ENCODE measurements around the gene WNT1.
A peak's percentile ranks its signal among the peaks of the same experiment; 100 is the strongest.

WNT1 gene

GRCh38 chr12:48978291-48978740, at the start of gene WNT1:
WNT1 (plus strand) TSS chr12:48978322; CDS start chr12:48978651, 329 bp downstream.
- no peak for DNase-seq

GRCh38 chr12:48929551-48929950, 48.6 kb upstream of the WNT1 start:
- no peak for DNase-seq

GRCh38 chr12:48930475-48930874, 47.6 kb upstream of the WNT1 start:
- DNase-seq = no peak

DNA sequence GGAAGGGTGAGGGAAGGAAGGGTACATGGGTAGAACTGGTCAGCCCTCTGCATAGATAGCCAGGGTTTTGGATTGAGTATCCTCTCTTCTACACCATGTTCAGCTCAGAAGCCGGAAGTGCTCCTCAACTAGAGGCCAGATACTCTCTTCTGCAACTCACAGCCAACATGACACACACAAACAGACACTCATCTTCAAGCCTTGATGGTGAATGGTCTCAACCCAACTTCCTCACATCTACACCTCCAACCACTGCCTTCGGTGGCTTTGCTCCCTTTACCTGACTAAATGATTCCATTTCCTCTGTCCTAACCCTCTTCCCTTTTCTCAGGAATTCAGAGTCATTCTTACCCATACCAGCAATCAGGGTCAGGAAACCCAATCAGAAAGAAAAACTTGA, 45.2 kb upstream of the WNT1 start:
- no peak for DNase-seq

- DNase-seq = no peak
These were observed 44.3 kb upstream of the WNT1 start for GRCh38 chr12:48933664-48934311.

DNA sequence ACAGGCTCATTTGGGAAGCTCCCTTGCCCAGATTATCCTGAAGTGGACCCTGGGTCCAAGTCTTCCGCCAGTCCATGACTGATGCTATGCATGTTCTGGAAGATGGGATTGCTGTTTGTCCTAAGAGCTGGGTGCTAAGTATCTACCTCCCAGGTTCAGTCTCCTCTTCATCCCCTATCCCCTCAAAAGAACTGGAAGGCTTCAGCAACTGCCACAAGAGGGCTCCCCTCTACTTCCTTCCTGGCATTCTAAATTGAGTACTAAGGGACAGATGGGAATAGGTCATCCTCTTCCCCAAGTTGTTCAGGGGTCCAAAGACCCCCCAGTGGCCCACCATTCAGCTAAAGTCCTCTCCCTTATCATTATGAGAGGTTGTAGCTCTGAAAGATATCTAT, 43.8 kb upstream of the WNT1 start:
- DNase-seq = no peak

DNA sequence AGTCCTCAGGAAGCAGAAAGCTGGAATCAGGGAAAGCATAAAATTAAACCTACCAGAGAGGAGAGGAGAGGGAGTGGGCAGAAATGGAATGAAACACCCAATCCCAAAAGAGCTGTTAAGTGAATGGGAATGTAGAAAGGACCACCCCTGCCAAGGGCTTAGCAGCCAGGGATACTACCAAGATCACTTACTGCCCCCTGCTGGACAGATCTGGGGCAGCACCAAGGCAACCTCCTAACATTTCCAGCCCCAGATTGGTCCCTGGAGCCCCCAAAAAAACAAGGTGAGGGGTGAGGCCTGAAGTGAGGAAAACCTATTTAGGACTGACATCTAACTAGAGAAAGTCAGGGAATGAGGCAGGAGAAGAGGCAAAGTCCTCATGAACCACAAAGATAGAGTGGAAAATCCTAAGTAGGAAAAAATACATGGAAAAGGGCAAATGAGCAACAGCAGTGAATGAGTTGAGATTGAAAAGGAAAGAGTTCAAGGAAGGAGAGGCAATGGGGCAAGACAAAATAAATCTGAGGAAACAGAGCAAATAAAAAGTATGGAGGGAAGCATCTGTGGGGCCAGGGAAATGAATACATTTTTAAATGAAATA, 41.6 kb upstream of the WNT1 start:
- DNase-seq = peak; percentile 78

DNA sequence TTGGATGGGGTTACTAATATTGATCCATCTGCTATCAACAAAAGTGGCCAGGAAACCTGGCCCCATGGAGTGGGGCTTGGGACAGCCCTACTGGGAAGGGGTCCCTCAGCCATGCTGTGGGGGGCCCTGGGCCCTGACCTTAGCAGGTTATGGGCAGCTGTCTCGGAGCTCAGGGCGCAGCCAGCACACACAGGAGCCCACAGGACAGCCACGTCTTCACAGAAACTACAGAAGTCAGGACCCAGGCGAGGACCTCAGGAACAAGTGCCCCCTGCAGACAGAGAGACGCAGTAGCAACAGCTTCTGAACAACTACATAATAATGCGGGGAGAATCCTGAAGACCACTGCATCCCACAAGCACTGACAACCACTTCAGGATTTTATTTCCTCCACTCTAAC, 41.0 kb upstream of the WNT1 start:
- no peak for DNase-seq

DNA sequence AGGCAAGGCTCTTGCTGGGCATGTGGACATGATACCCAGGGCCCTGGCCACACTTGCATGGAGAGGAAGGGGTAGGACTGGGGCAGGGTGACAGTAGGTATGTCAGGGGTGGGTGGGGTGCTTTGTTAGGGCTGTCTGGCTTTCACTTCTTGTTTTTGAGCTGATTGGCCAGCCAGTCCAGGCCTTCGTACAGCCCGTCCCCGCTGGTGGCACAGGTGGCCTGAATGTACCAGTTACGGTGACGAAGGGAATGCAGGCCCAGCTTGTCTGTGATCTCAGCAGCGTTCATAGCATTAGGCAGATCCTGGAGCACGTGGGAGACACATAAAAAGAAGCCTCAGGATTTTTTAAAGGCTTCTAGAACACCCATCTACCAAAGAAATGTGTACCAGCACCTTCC, 39.3 kb upstream of the WNT1 start:
- DNase-seq = no peak

DNA sequence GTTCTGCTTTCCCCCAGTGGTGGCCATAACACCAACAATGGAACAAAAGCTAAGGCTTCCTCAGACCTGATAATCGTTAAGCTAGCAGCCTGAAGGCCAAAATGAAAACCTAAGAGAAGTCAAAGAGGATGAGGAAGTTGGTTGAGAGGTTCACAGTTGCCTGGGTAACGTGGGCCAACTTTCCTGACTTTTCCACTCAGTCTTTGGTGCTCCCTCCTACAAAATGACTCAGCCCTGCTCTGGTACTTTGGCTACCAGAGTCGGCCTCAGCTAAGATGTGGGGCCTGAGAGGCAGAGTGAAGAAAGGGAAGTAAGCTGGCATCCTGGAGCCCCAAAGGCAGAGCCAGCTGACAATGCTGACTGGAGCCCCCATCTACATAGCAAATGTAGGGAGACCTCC, 37.9 kb upstream of the WNT1 start:
- no peak for DNase-seq

- DNase-seq = no peak
These were observed 34.9 kb upstream of the WNT1 start for GRCh38 chr12:48943221-48943620.

DNA sequence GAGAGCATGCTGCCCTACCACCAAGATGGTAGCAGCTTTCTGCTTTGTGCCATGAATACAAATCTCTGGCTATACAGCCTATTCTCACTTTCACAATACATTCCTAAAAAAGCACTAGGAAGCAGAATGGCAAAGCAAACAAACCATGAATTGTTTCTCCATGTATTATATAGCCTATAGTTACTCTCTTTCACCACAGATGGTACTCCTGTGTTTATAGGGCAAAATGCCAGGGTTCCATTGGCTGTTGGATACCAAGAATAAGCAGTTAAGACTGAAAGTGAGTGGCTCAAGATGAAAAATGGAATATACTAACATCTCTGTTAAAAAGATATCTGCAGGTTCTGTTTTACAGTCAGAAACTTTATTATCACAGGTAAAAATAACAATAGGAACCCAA, 31.9 kb upstream of the WNT1 start:
- no peak for DNase-seq

GRCh38 chr12:48946943-48947342, 31.2 kb upstream of the WNT1 start:
- DNase-seq = no peak

DNA sequence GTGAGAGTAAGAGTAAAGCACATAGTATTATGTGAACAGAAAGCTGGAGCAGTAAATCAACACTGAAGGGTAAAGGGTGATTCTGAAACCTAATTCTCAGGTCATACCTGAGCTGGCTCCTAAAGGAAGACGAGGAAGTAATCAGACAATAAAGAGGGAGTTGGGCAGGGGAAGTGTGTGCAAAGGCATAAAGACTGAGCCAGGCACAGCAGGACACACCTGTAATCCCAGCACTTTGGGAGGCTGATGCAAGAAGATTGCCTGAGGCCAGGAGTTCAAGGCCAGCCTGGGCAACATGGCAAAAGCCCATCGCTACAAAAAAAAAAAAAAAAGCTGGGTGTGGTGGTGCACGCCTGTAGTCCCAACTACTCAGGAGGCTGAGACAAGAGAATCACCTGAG, 30.4 kb upstream of the WNT1 start:
- no peak for DNase-seq

DNA sequence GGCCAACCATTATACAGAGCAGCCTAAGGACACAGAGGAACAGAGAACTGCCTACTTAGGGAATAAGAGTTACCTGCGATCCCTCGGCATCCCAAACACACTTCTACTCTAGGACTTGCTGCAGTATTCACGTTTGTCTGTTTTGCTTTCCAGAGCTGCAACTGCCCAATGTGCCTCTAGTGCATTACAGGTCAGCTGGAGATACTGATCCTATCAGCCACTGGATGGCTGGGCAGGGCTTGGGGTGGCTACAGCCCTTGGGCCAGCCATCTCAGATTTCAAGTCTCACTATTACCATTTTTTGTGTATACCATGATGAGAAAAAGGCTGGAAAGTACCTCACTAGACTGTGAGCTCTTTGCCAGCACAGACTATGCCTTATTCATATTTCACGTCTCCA, 25.4 kb upstream of the WNT1 start:
- no peak for DNase-seq

- no peak for DNase-seq
These were observed 24.1 kb upstream of the WNT1 start for GRCh38 chr12:48954061-48954460.

GRCh38 chr12:48954841-48955501, 23.2 kb upstream of the WNT1 start:
- no peak for DNase-seq

DNA sequence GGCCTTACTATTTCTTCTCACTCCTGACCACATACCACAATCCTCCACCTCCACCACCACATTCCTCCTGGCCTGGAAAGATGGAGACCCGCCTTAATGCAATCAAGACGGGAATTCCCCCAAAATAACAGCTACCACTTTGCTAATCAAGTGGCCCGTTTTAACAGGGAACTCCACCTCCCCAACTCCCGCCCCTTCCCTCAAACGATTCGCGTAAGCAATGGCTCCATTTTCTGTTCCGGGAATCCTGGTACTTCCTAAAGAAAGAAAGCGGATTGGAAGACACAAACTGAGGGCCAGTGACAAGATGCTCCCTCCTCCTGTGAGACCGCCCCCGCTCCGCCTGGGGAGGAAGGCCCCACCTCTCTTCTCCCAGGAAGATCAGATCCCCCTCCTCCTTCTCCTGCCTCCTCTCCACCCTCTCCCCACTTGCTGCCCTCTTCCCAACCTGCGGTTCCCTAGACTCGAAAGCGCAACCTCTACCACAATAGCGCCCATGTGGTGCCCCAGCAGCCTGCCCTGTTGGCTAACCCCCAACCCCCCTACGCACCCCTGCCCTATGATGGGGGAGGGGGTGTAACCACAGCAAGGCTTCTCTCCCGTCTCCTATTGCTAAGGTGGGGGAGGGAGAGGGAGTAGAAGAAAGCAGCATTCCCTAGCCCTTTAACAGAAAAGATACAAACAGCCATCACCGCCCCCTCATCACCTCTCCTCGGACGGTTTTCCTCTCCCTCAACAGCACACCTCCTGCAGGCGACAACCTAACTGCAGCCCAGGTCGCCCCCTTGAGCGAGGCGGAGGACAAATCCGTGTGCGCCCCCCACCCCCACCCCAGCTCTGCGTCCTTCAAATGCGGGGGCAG, 21.6 kb upstream of the WNT1 start:
- DNase-seq = peak; percentile 95

DNA sequence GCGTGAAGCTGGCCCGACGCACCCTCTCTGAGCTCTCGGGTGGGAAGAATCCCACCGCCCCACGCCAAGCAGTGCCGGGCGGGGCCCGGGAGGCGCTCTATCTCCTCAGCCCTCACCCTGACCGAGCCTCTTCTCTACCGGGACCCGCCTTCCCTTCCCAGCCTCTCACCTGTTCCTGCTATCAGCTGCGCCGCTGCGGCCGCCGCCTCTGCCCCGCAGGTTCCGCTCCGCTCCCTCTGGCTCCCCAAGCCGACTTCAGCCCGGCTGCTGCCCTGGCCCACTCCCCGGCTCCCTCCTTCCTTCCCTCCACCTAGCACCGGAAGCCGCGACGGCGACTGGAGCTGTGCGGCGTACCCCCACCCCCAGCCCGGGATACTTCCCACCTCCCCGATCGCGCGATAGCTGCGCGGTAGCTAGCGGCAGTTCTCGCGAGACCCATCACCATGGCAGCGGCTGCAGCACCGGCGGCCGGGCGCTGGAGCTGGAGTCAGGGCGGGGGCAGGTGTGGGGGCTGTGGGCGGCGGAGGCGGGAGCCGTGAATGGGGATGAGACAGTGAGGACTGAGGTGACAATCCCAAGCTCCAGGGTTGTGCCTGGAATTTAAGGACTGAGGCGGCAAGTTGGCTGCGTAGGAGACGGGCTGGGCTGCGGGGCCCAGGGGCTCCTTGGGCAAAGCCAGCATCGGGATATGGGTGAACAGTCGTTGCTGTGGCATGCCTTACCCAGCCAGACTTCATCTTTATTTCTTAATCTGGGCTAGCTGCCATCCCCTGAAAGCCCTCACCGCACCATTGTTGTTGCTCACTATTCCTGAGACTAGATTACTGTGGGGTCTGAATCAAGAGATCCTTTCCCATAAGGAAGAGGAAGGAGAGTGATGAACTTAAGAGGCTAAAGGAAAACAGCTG, 20.7 kb upstream of the WNT1 start, which contains the start of gene ARF3:
Gene ARF3 (minus strand): TSS at position 347 of the 908 bp plus-strand sequence. CDS start 16,392 bp downstream, outside the sequence.
- DNase-seq = peak; percentile 96

DNA sequence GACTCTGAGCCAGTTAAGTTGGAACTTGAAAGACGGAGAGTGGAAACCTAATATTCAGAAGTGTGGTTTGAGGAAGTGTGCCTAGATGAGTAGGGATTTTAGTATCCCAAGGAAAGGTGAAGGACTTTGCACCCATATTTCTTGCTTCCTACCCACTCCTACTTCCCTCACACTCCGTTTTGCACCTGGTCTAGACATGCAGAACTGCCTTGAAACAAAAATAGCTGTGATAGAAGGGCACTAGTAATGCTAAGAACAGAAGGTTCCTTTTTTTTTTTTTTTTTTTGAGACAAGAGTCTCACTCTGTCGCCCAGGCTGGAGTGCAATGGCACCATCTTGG, 20.1 kb upstream of the WNT1 start:
- DNase-seq = no peak

DNA sequence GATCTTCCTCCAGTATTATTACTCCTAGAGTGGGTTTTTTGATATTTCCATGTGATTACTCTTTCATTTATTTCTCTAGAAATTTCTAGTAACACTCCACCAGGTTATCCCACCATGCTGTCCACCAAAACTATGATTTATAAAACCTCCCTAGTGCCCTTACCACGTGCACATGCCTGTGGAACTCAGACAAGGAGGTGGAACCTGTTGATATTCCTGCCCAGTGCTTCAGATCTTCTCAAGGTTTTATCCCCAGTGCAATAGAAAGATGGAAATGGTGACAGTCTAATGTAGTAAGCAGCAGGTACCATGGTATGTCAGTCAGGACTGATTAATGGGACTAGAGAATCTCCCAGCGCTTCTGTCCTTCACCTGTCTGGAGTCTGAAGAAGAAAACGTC, 17.3 kb upstream of the WNT1 start:
- DNase-seq = no peak

DNA sequence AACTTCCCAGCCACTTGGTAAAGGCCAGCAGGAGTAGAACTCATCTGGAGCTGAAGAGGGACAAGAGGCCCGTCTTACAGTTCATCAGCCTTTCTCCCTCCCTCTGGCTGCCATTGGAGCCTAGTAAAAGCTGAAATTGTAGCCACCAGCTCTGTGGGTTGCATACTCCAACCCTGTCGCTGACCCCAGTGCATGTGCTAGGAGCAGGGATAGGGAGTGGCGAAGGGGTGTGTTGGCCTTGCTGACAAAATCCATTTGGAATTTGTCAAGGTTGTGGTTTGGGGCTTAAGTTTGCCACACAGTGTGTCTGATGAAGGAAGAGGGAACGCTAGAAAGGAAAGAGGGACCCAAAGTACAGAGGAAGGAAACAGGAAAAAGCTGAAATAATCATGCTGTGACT, 16.8 kb upstream of the WNT1 start:
- DNase-seq = no peak
